ENCODE data around the gene PSMG2.
A peak's percentile ranks its signal among the peaks of the same experiment; 100 is the strongest.

Gene PSMG2

GRCh38 chr18:12656938-12657683 is 45.7 kb upstream of the PSMG2 start:
- Histone ChIP-seq H3K4me1 (ENCODE audit: insufficient read depth, low read length, severe bottlenecking) (peaks cover 16% of the 10 kb centered on the region), H3K27me3 (ENCODE audit: insufficient read depth, low read length) (peaks cover 4% of the 10 kb centered on the region; the same call in 1 of the 2 replicates), H3K4me2 (ENCODE audit: low read length) (peak overlapping the region; percentile 77), H3K4me3 (ENCODE audit: low read depth, low read length, poor library complexity, severe bottlenecking) (peak overlapping the region; percentile 66), H2AFZ (ENCODE audit: low read length) (no peak overlapping the region), H3K9ac (ENCODE audit: low read length) (peak overlapping the region; percentile 16; the same call in 1 of the 2 replicates), H4K20me1 (ENCODE audit: insufficient read depth, low read length) (no peaks in the 10 kb centered on the region), H3K36me3 (ENCODE audit: insufficient read depth, low read length) (no peaks in the 10 kb centered on the region), H3K9me3 (ENCODE audit: low read length) (no peaks in the 10 kb centered on the region), H3K79me2 (ENCODE audit: insufficient read depth, low read length) (no peaks in the 10 kb centered on the region), H3K27ac (ENCODE audit: low read depth, low read length, poor library complexity, severe bottlenecking) (no peak overlapping the region), H3K9me2 (ENCODE audit: low read depth, low read length) (no peaks in the 10 kb centered on the region), H3F3A (ENCODE audit: insufficient read depth, low read length) (peaks cover 7% of the 10 kb centered on the region; the same call in 1 of the 2 replicates)
- no peak for TF ChIP-seq EZH2 (IDR thresholded peaks at IDR 0.05; ENCODE audit: borderline replicate concordance, low read length)
- no peak for TF ChIP-seq CTCF (IDR thresholded peaks at IDR 0.05; ENCODE audit: low read length)

GRCh38 chr18:12657684-12658425 is 45.0 kb upstream of the PSMG2 start, which contains the start of gene SPIRE1:
Gene SPIRE1 (minus strand): TSS chr18:12658107. CDS start chr18:12657866, 241 bp downstream.
- no peaks in the 10 kb centered on the region for H3K79me2 ChIP-seq (ENCODE audit: insufficient read depth, low read length)
- peaks cover 7% of the 10 kb centered on the region; the same call in 1 of the 2 replicates for H3F3A ChIP-seq (ENCODE audit: insufficient read depth, low read length)
- peak within 1 kb of the TSS; percentile 24; the same call in 1 of the 2 replicates for H2AFZ ChIP-seq (ENCODE audit: low read length)
- H3K9me2 ChIP-seq (ENCODE audit: low read depth, low read length), result no peaks in the 10 kb centered on the region
- peak within 1 kb of the TSS; percentile 66 for H3K4me3 ChIP-seq (ENCODE audit: low read depth, low read length, poor library complexity, severe bottlenecking)
- H3K36me3 ChIP-seq (ENCODE audit: insufficient read depth, low read length), result no peaks in the 10 kb centered on the region
- peaks cover 4% of the 10 kb centered on the region; the same call in 1 of the 2 replicates for H3K27me3 ChIP-seq (ENCODE audit: insufficient read depth, low read length)
- H3K27ac ChIP-seq (ENCODE audit: low read depth, low read length, poor library complexity, severe bottlenecking), result no peak within 1 kb of the TSS
- H3K4me1 ChIP-seq (ENCODE audit: insufficient read depth, low read length, severe bottlenecking), result peaks cover 16% of the 10 kb centered on the region
- TF ChIP-seq EZH2 (IDR thresholded peaks at IDR 0.05; ENCODE audit: borderline replicate concordance, low read length) (no peak), CTCF (IDR thresholded peaks at IDR 0.05; ENCODE audit: low read length) (no peak; the same call in 1 of the 2 replicates)
- no peaks in the 10 kb centered on the region for H3K9me3 ChIP-seq (ENCODE audit: low read length)
- H3K4me2 ChIP-seq (ENCODE audit: low read length), result peak within 1 kb of the TSS; percentile 77
- H4K20me1 ChIP-seq (ENCODE audit: insufficient read depth, low read length), result no peaks in the 10 kb centered on the region
- H3K9ac ChIP-seq (ENCODE audit: low read length), result peak within 1 kb of the TSS; percentile 25; the same call in 1 of the 2 replicates

GRCh38 chr18:12658426-12659138 is 44.3 kb upstream of the PSMG2 start:
- Histone ChIP-seq H4K20me1 (ENCODE audit: insufficient read depth, low read length) (no peaks in the 10 kb centered on the region), H3K9ac (ENCODE audit: low read length) (peak overlapping the region; percentile 25; the same call in 1 of the 2 replicates), H3K9me2 (ENCODE audit: low read depth, low read length) (no peaks in the 10 kb centered on the region), H3K27me3 (ENCODE audit: insufficient read depth, low read length) (peaks cover 4% of the 10 kb centered on the region; the same call in 1 of the 2 replicates), H2AFZ (ENCODE audit: low read length) (peak overlapping the region; percentile 24; the same call in 1 of the 2 replicates), H3K36me3 (ENCODE audit: insufficient read depth, low read length) (no peaks in the 10 kb centered on the region), H3K79me2 (ENCODE audit: insufficient read depth, low read length) (no peaks in the 10 kb centered on the region), H3K27ac (ENCODE audit: low read depth, low read length, poor library complexity, severe bottlenecking) (no peak overlapping the region), H3K4me2 (ENCODE audit: low read length) (peak overlapping the region; percentile 77), H3K9me3 (ENCODE audit: low read length) (no peaks in the 10 kb centered on the region), H3K4me1 (ENCODE audit: insufficient read depth, low read length, severe bottlenecking) (peaks cover 16% of the 10 kb centered on the region), H3F3A (ENCODE audit: insufficient read depth, low read length) (peaks cover 7% of the 10 kb centered on the region; the same call in 1 of the 2 replicates), H3K4me3 (ENCODE audit: low read depth, low read length, poor library complexity, severe bottlenecking) (peak overlapping the region; percentile 66)
- TF ChIP-seq CTCF (IDR thresholded peaks at IDR 0.05; ENCODE audit: low read length) (no peak), EZH2 (IDR thresholded peaks at IDR 0.05; ENCODE audit: borderline replicate concordance, low read length) (no peak)

Data from OCI-LY1 (cell line).